Forelimb muscle (tissue), 1 donor: ENCODE data around the gene KBTBD3. TPM values are rescaled to one million over a fixed set of nuclear protein-coding genes. Genes with fewer than 3 reads are reported as not detected.
A peak's percentile ranks its signal among the peaks of the same experiment; 100 is the strongest.

ENCODE experiments used
- DNase-seq: peaks from one replicate; pipeline ENCODE4 v3.0.0-alpha.2; 2013; ENCODE audit warnings: low read depth
- polyA plus RNA-seq: library from polyadenylated mRNA; unstranded; fragments of 120-200 nt; gene quantifications from one replicate; pipeline ENCODE4 v1.2.1, GENCODE V29; 2013; ENCODE audit not compliant: insufficient read length

The KBTBD3 gene, protein sequence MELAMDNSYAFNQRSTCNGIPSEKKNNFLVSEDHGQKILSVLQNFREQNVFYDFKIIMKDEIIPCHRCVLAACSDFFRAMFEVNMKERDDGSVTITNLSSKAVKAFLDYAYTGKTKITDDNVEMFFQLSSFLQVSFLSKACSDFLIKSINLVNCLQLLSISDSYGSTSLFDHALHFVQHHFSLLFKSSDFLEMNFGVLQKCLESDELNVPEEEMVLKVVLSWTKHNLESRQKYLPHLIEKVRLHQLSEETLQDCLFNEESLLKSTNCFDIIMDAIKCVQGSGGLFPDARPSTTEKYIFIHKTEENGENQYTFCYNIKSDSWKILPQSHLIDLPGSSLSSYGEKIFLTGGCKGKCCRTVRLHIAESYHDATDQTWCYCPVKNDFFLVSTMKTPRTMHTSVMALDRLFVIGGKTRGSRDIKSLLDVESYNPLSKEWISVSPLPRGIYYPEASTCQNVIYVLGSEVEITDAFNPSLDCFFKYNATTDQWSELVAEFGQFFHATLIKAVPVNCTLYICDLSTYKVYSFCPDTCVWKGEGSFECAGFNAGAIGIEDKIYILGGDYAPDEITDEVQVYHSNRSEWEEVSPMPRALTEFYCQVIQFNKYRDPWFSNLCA
- polyA plus RNA-seq: 3.5 TPM

DNA sequence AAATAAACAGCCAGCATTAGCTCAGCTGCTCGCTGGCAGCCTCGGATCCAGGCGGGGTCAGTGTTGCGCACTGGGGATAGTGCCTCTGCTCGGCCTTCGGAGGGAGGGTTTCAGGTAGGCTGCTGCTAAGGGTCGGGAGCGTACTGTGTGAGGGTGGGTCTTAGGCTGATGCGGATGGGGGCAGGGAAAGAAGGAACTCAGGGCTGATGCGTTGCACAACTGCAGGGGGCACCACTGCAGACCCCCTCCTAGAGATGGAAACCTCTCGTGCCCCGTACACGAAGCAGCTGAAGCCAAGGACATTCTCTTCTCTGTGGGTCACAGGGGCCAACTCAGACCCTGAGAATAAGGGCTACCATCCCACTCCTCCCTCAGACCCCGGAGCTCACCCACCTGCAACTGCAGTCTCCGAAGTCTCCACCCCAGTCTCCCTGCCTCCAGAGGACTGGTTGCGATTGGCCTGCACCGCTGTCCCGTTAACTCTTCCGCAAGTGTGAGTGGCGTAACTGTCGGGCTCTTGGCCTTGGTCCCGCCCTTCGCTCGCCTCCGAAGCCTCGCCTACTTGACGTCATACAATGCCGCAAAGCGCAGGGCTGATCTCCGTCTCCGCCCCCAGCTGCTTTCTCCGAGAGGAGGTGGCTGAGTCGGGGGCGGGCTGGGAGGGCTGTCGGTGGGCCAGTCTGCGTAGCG lies at the start of gene KBTBD3:
TSS of gene KBTBD3 (minus strand) at position 429 of the 690 bp plus-strand sequence. CDS start 18,250 bp downstream, outside the sequence.
- DNase-seq: peak; percentile 100

DNA sequence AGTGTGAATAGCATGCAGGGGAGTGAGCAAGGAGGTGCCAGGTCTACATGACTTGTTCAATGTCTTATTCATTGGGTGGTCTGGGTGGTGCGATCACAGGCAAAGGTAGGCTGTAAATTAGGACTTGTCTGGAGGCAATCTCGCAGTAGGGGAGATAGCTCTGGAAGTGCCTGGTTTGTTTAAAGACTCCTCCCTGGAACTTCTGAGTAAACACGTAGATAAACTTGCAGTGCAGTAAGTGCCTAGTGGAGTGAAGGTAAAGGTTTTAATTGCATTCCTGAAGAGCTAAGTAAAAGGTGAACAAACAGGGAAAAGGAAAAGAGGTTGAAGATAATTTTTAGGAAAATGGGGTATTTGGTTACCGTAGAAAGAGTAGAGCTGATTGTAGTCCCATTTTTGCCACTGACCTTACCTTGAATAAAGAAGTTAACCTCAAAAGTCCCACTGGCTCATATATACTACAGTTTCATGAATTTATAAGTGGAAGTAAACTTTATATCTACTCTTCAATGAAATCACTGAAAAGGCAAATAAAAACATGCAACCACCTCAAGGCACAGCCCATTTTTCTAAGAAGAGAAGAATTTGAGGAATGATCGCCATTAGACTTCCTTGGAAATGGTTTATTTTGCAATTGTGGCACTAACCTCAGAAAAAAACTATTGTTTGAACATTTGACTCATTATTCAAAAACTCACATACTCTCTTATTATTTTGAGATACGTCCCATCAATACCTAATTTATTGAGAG lies 44.6 kb upstream of the KBTBD3 start:
- no peak for DNase-seq

GRCh38 chr11:106105986-106106385 lies 28.8 kb upstream of the KBTBD3 start:
- DNase-seq: no peak

DNA sequence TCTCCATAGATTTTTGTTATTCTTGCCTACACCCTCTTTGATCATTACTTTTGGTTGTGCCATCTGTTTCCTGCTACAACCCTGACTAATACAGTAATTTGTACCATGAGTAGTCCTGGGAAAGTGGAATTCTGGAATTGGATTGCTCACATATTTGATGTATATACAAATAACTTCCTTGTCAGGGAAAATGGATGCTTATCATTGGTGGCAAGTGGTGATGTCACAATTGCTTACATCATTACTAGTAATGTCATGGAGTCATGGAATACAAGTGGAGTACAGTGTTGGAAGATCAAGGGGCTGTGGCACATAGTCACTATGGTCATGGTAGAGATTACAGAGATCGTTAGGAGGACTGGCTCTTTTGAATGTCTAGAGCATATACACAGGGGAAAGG lies 24.7 kb upstream of the KBTBD3 start:
- DNase-seq: no peak

- DNase-seq: no peak
Observed at GRCh38 chr11:106101370-106101769, 24.2 kb upstream of the KBTBD3 start.

DNA sequence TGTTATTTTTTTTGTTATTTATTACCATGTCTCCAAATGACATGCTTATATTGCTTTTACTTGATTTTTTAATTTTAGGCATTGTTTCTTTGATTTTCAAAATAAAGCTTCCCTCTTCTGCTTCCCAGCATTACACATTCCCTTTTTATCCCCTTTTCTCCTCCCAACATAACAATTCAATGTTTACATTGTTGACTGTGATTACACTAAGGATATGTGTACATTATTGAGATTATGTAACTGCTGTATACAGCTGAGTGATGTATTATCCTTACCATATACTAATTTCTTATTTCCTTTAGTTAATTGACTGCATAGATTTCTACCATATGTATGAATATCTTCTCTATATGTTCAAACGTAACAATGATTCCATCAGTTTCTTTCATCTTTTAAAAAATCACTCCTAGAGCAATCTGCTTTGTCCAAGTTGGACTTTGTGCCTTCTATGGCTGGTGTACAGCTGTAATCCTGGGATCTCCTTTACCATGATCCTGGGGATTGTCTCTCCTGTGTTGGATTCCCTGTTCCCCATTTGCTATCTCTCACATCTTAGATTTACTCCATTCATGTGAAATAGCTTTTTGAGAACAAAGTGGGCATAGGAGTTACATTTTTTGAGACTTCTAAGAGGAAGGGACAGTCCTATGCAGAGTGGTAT lies 21.9 kb upstream of the KBTBD3 start:
- DNase-seq: no peak

DNA sequence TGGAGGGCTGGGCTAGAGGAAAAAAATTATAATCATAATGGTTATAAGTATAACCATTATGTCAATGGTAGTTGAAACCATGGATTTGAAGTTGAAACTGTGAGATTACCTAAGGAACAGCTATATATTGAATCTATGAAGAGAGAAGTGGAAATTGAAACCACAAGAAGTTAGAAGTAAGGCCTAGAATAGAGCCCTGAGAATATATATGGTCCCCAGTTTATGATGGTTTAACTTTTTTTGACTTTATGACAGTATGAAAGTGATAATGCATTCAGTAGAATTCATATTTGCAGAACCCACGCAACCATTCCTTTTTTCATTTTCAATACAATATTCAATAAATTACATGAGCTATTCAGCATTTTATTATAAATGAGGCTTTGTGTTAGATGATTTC lies 15.3 kb upstream of the KBTBD3 start:
- DNase-seq: no peak

DNA sequence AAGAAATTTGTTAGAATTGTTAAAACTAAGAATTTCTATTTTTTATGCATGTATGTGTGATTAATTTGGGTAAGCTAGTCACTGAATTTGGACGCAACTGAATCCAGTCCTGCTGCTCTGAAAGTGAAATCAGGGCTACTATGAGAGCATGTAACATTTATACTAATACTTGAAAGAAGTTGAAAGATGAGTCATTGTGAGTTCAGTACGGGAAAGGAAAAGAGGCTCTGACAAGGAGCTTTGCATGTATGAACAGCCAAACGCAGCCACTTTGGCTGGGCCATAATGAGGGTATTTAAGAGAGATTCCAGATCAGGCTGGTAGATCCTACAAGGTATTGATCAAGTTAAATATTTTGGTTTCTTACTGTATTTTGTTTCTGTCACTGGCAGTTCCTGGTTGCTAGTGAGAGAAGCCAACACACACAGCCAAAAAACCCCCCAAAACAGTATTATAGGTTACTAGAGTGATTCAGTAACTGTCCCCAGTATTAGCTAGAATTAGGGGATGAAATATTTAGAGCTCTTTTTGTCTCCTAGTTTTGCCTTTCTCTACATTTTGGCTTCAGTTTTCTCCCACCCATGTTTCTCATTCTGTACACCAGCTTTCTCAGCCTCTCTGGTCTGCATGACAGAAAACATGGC lies 14.5 kb upstream of the KBTBD3 start:
- DNase-seq: no peak

- DNase-seq: no peak
Observed at GRCh38 chr11:106088896-106089295, 11.7 kb upstream of the KBTBD3 start.

- peak; percentile 4 for DNase-seq
Observed at GRCh38 chr11:106087815-106088435, 10.8 kb upstream of the KBTBD3 start.

DNA sequence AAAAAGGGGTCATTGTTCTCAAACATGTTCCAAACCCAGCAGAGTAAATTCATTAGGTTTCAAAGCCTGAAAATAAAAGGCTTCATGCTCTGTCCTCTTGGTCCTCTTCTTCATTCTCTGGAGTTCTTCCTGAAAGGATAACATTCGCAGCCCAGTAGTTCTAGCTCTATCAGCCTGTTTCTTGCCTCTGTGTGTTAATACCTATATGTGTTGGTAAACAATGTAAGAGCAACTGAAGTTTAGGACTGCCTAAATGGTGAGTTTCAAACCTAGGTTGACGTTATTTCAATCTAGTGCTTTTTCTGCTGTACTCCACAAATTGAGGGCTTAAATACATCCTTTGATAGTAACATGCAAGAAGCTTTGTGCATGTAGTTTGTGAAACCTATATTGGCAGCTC lies 9.7 kb upstream of the KBTBD3 start:
- no peak for DNase-seq

- DNase-seq: no peak
Observed at GRCh38 chr11:106086135-106086534, 9.0 kb upstream of the KBTBD3 start.

DNA sequence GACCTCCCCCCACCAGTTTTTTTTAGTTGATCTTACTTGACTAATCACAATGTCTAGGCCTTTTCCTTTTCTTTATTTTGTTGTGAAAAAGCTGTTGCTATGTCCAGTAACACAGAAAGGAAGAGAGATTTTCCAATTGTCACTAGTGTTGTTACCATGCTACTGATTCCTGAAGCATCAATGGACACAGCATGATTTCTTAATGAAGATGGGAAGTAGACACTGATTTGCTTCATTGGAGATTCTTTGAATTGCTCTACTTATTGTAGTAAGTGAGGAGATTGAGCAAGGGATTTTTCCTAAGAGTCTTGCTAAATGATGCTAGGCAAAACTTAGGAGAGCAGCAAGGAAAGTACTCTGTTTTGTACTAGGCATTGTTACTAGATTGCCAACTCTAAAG lies 4.9 kb upstream of the KBTBD3 start:
- DNase-seq: no peak

- peak; percentile 17 for DNase-seq
Observed at GRCh38 chr11:106077609-106078455, 685 bp upstream of the KBTBD3 start, which contains the start of gene AASDHPPT. TSS of gene AASDHPPT (plus strand) at chr11:106077662. CDS start at chr11:106077711, 49 bp downstream.

DNA sequence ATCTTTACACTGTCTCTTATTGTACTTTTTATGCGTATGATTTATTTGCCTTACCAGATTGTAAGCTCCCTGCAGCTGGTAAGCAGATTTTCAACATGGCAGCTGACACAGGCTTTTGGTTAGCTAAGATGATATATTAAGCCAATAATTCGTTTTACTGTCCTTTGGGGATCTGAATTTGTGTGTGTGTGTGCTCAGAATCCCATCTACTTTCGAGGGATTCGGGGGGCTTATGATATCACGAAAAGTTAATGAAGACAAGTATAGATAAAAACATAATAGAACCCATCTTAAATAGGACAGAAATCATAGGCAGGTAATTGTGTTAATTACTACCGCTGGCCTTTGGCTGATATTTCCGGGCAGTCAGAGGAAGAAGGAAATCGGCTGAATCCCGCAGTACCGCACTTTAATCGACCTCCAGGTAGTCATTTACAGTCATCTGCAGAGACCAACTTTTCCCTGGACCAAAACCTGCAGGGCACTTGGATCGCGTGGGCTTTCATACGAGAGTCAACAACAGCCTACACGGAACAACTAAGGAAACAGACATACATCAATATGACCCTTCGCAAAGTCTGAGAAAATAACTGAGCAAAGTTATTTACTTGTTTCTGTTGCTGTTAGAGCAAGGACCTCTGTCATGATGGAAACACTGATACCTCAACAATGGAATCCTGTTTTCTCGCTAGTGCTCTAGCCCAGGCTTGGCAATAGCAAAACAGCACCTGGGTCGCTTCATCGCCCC lies 802 bp downstream of the KBTBD3 start:
- DNase-seq: peak; percentile 5

DNA sequence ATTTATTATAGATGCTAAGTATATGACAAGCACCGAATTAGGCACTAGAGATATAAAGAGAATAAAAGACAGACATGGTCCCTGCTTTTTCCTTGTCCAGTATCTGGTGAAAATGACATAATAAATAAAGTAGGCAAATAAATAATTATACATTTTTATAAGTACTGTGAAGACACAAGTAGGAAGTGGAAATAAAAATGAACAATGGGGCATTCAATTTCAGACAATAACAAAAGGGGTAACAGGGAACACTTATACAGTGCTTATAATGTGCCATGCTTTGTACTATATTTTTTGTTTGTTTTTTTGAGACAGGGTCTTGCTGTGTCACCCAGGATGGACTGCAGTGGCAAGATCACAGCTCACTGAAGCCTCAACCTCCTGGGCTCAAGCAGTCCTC lies 4.3 kb downstream of the KBTBD3 start:
- DNase-seq: no peak

- DNase-seq: no peak
Observed at GRCh38 chr11:106070606-106071005, 6.5 kb downstream of the KBTBD3 start.

DNA sequence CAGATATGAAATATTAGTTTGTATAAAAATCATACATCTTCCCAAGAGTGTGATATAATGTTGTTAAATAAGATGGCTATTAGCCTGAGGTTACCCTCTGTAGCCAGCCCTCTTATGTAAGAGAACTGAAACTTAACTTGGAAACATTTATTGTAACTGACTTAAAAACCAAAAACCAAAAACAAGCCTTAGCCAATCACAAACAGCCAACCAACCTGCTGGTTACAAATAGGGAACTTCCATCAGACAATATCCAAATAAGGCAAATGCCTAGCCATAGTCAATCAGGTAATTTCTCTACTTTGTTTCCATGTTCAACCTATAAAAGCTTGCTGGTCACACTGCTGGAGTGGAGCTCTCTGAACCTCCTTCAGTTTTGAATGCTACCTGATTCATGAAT lies 14.1 kb downstream of the KBTBD3 start:
- DNase-seq: no peak
